Activated T-helper 9 cell treated with anti-CD3 and anti-CD28 coated beads, Interleukin-2, amount 50 U/mL, for 16 hours (primary cell): Measurements from ENCODE around the gene EPB41L4B.
"Not testable (repeated sequence)": the region's sequence is repeated elsewhere in the genome, so short reads cannot be mapped to it uniquely, and the experiment has no call there.

Experiments used
- DNase-seq: peaks from one replicate; pipeline ENCODE4 v3.0.0-alpha.2; 2020; ENCODE audit warnings: low read depth

EPB41L4B gene

GRCh38 chr9:109162677-109163076 lies 158.2 kb downstream of the EPB41L4B start:
- DNase-seq, result no peak

- DNase-seq, result no peak
Measured at GRCh38 chr9:109161471-109161870, 159.4 kb downstream of the EPB41L4B start.

- DNase-seq, result no peak
Measured at GRCh38 chr9:109159583-109159982, 161.3 kb downstream of the EPB41L4B start.

- no peak for DNase-seq
Measured at GRCh38 chr9:109158651-109159050, 162.2 kb downstream of the EPB41L4B start.

GRCh38 chr9:109156708-109157107 lies 164.2 kb downstream of the EPB41L4B start:
- DNase-seq, result no peak

GRCh38 chr9:109150925-109151545 lies 169.8 kb downstream of the EPB41L4B start:
- DNase-seq, result no peak

- DNase-seq, result no peak
Measured at GRCh38 chr9:109149722-109150121, 171.1 kb downstream of the EPB41L4B start.

- no peak for DNase-seq
Measured at GRCh38 chr9:109149089-109149488, 171.8 kb downstream of the EPB41L4B start.

- DNase-seq, result no peak
Measured at GRCh38 chr9:109145051-109145450, 175.8 kb downstream of the EPB41L4B start.

- no peak for DNase-seq
Measured at GRCh38 chr9:109143881-109144562, 176.8 kb downstream of the EPB41L4B start.

- DNase-seq, result no peak
Measured at GRCh38 chr9:109141375-109141774, 179.5 kb downstream of the EPB41L4B start.

- no peak for DNase-seq
Measured at GRCh38 chr9:109139851-109140250, 181.0 kb downstream of the EPB41L4B start.

GRCh38 chr9:109138421-109138820 lies 182.4 kb downstream of the EPB41L4B start:
- no peak for DNase-seq

- DNase-seq, result no peak
Measured at GRCh38 chr9:109134167-109134578, 186.7 kb downstream of the EPB41L4B start.

- no peak for DNase-seq
Measured at GRCh38 chr9:109133533-109133932, 187.3 kb downstream of the EPB41L4B start.

- DNase-seq, result no peak
Measured at GRCh38 chr9:109132567-109133021, 188.3 kb downstream of the EPB41L4B start.

- DNase-seq, result no peak
Measured at GRCh38 chr9:109129470-109130197, 191.2 kb downstream of the EPB41L4B start.

- not testable (repeated sequence) for DNase-seq
Measured at GRCh38 chr9:109126671-109127070, 194.2 kb downstream of the EPB41L4B start.

- no peak for DNase-seq
Measured at GRCh38 chr9:109124121-109124520, 196.7 kb downstream of the EPB41L4B start.

GRCh38 chr9:109122726-109123621 lies 197.9 kb downstream of the EPB41L4B start:
- no peak for DNase-seq
